HEK293 (cell line): ENCODE results near the gene LYST.
A peak's percentile ranks its signal among the peaks of the same experiment; 100 is the strongest.

Source experiments
- ATF2 ChIP-seq: fragments of 450-650 bp; formaldehyde crosslinking; IDR thresholded peaks from 2 replicates; pipeline ENCODE4 v1.5.1; 2016; ENCODE audit warnings: missing biosample characterization, missing genetic modification characterization, low read depth
- BCL11B ChIP-seq: fragments of 450-650 bp; formaldehyde crosslinking; IDR thresholded peaks from 2 replicates; pipeline ENCODE4 v1.5.1; 2016; ENCODE audit warnings: low read depth, missing biosample characterization, missing genetic modification characterization
- EGR2 ChIP-seq: fragments of 450-650 bp; formaldehyde crosslinking; IDR thresholded peaks from 2 replicates; pipeline ENCODE4 v1.5.1; 2016; ENCODE audit warnings: low read depth, missing biosample characterization, missing genetic modification characterization
- GLIS1 ChIP-seq: fragments of 450-650 bp; formaldehyde crosslinking; IDR thresholded peaks from 2 replicates; pipeline ENCODE4 v1.5.1; 2016; ENCODE audit warnings: missing biosample characterization, missing genetic modification characterization
- INSM2 ChIP-seq: fragments of 450-650 bp; formaldehyde crosslinking; IDR thresholded peaks from 2 replicates; pipeline ENCODE4 v1.5.1; 2016; ENCODE audit warnings: missing biosample characterization, missing genetic modification characterization
- MZF1 ChIP-seq: fragments of 450-650 bp; formaldehyde crosslinking; IDR thresholded peaks from 2 replicates; pipeline ENCODE4 v1.5.1; 2017; ENCODE audit warnings: missing biosample characterization, missing genetic modification characterization, borderline replicate concordance
- OVOL3 ChIP-seq: fragments of 450-650 bp; formaldehyde crosslinking; IDR thresholded peaks from 2 replicates; pipeline ENCODE4 v1.5.1; 2016; ENCODE audit warnings: missing biosample characterization, missing genetic modification characterization
- PBX3 ChIP-seq: sonication (generic); formaldehyde crosslinking; IDR thresholded peaks from 2 replicates; pipeline ENCODE4 v1.8.1; 2022; ENCODE audit warnings: mild to moderate bottlenecking, moderate library complexity, missing genetic modification reagents
- PRDM4 ChIP-seq: fragments of 450-650 bp; formaldehyde crosslinking; IDR thresholded peaks from 2 replicates; pipeline ENCODE4 v1.5.1; 2017; ENCODE audit warnings: missing biosample characterization, missing genetic modification characterization
- SP3 ChIP-seq: fragments of 450-650 bp; formaldehyde crosslinking; IDR thresholded peaks from 2 replicates; pipeline ENCODE4 v1.5.1; 2016; ENCODE audit warnings: missing biosample characterization, missing genetic modification characterization
- WT1 ChIP-seq: fragments of 450-650 bp; formaldehyde crosslinking; IDR thresholded peaks from 2 replicates; pipeline ENCODE4 v1.5.1; 2016; ENCODE audit warnings: missing biosample characterization, missing genetic modification characterization
- YY1 ChIP-seq: fragments of 450-650 bp; formaldehyde crosslinking; IDR thresholded peaks from 2 replicates; pipeline ENCODE4 v1.5.1; 2018; ENCODE audit warnings: missing biosample characterization, missing genetic modification characterization
- YY2 ChIP-seq: fragments of 450-650 bp; formaldehyde crosslinking; IDR thresholded peaks from 2 replicates; pipeline ENCODE4 v1.5.1; 2016; ENCODE audit warnings: missing biosample characterization, missing genetic modification characterization
- ZBTB21 ChIP-seq: fragments of 450-650 bp; formaldehyde crosslinking; IDR thresholded peaks from 2 replicates; pipeline ENCODE4 v1.5.1; 2017; ENCODE audit warnings: missing biosample characterization, missing genetic modification characterization
- ZBTB44 ChIP-seq: fragments of 450-650 bp; IDR thresholded peaks from 2 replicates; pipeline ENCODE4 v1.5.1; 2018; ENCODE audit warnings: missing biosample characterization, mild to moderate bottlenecking, missing genetic modification characterization
- ZBTB48 ChIP-seq: fragments of 450-650 bp; formaldehyde crosslinking; IDR thresholded peaks from 2 replicates; pipeline ENCODE4 v1.5.1; 2016; ENCODE audit warnings: missing biosample characterization, missing genetic modification characterization
- ZEB2 ChIP-seq: fragments of 450-650 bp; formaldehyde crosslinking; IDR thresholded peaks from 2 replicates; pipeline ENCODE4 v1.5.1; 2016; ENCODE audit warnings: missing biosample characterization, missing genetic modification characterization
- ZFP41 ChIP-seq: fragments of 450-650 bp; formaldehyde crosslinking; IDR thresholded peaks from 2 replicates; pipeline ENCODE4 v1.5.1; 2016; ENCODE audit warnings: missing biosample characterization, missing genetic modification characterization, borderline replicate concordance
- ZNF211 ChIP-seq: fragments of 450-650 bp; formaldehyde crosslinking; IDR thresholded peaks from 2 replicates; pipeline ENCODE4 v1.5.1; 2016; ENCODE audit warnings: low read depth, missing biosample characterization, missing genetic modification characterization
- ZNF324 ChIP-seq: fragments of 450-650 bp; formaldehyde crosslinking; IDR thresholded peaks from 2 replicates; pipeline ENCODE4 v1.5.1; 2016; ENCODE audit warnings: missing biosample characterization, missing genetic modification characterization
- ZNF335 ChIP-seq: fragments of 450-650 bp; formaldehyde crosslinking; conservative IDR thresholded peaks from 2 replicates; pipeline ENCODE4 v1.5.1; 2016; ENCODE audit warnings: missing biosample characterization, missing genetic modification characterization
- ZNF350 ChIP-seq: fragments of 450-650 bp; formaldehyde crosslinking; IDR thresholded peaks from 2 replicates; pipeline ENCODE4 v1.5.0; 2017; ENCODE audit warnings: missing biosample characterization, mild to moderate bottlenecking, missing genetic modification characterization
- ZNF354C ChIP-seq: fragments of 450-650 bp; formaldehyde crosslinking; IDR thresholded peaks from 2 replicates; pipeline ENCODE4 v1.5.1; 2016; ENCODE audit warnings: missing biosample characterization, missing genetic modification characterization, low read depth, borderline replicate concordance
- ZNF548 ChIP-seq: fragments of 450-650 bp; formaldehyde crosslinking; IDR thresholded peaks from 2 replicates; pipeline ENCODE4 v1.5.1; 2016; ENCODE audit warnings: missing biosample characterization, missing genetic modification characterization
- ZNF600 ChIP-seq: fragments of 450-650 bp; formaldehyde crosslinking; IDR thresholded peaks from 2 replicates; pipeline ENCODE4 v1.5.1; 2016; ENCODE audit warnings: missing biosample characterization, missing genetic modification characterization
- ZNF629 ChIP-seq: fragments of 450-650 bp; formaldehyde crosslinking; IDR thresholded peaks from 2 replicates; pipeline ENCODE4 v1.5.1; 2017; ENCODE audit warnings: missing biosample characterization, missing genetic modification characterization
- ZNF707 ChIP-seq: fragments of 450-650 bp; formaldehyde crosslinking; IDR thresholded peaks from 2 replicates; pipeline ENCODE4 v1.5.1; 2016; ENCODE audit warnings: missing biosample characterization, missing genetic modification characterization
- ZNF76 ChIP-seq: fragments of 450-650 bp; formaldehyde crosslinking; IDR thresholded peaks from 2 replicates; pipeline ENCODE4; 2016; ENCODE audit warnings: low read depth, missing biosample characterization, missing genetic modification characterization, borderline replicate concordance
- ZNF785 ChIP-seq: fragments of 450-650 bp; formaldehyde crosslinking; IDR thresholded peaks from 2 replicates; pipeline ENCODE4 v1.5.1; 2016; ENCODE audit warnings: missing biosample characterization, missing genetic modification characterization
- ZXDB ChIP-seq: fragments of 450-650 bp; formaldehyde crosslinking; IDR thresholded peaks from 2 replicates; pipeline ENCODE4 v1.5.1; 2016; ENCODE audit warnings: missing biosample characterization, missing genetic modification characterization

The LYST gene

GRCh38 chr1:235866913-235867845 lies 473 bp upstream of the LYST start (continued):
- no peak for TF ChIP-seq ATF2 (tag by site-specific recombination)
- TF ChIP-seq ZBTB48 (tag by site-specific recombination) = peak; percentile 98
- TF ChIP-seq ZBTB44 (tag by site-specific recombination) = 0 out of 2 replicates have a peak, but pooled peaks have one; percentile 15
- TF ChIP-seq WT1 = peak; percentile 36; the same call in 1 of the 2 replicates
- TF ChIP-seq ZNF600 (tag by site-specific recombination) = peak; percentile 94
- peak; percentile 85 for TF ChIP-seq ZNF324
- 0 out of 2 replicates have a peak, but pooled peaks have one; percentile 27 for TF ChIP-seq INSM2 (tag by site-specific recombination)
- TF ChIP-seq SP3 (tag by site-specific recombination) = peak; percentile 94
- TF ChIP-seq YY1 (tag by site-specific recombination) = peak; percentile 88
- TF ChIP-seq ZNF211 (tag by site-specific recombination) = no peak
- 0 out of 2 replicates have a peak, but pooled peaks have one; percentile 54 for TF ChIP-seq ZNF785 (tag by site-specific recombination)
- TF ChIP-seq ZNF548 (tag by site-specific recombination) = peak; percentile 32; the same call in 1 of the 2 replicates
- TF ChIP-seq ZNF76 (tag by site-specific recombination) = peak; percentile 91
- TF ChIP-seq GLIS1 (tag by site-specific recombination) = peak; percentile 31
- peak; percentile 93 for TF ChIP-seq ZNF335 (tag by site-specific recombination)
- no peak for TF ChIP-seq ZNF707 (tag by site-specific recombination)
- TF ChIP-seq BCL11B (tag by site-specific recombination) = peak; percentile 77; the same call in 1 of the 2 replicates
- TF ChIP-seq ZNF350 (tag by site-specific recombination) = no peak
- 0 out of 2 replicates have a peak, but pooled peaks have one; percentile 23 for TF ChIP-seq PBX3 (CRISPR knock-in tag)
- no peak for TF ChIP-seq PRDM4 (tag by site-specific recombination)
- peak; percentile 82 for TF ChIP-seq ZNF629 (tag by site-specific recombination)
- TF ChIP-seq ZEB2 (tag by site-specific recombination) = peak; percentile 67; the same call in 1 of the 2 replicates
- TF ChIP-seq ZFP41 (tag by site-specific recombination) = no peak
- TF ChIP-seq EGR2 (tag by site-specific recombination) = no peak
- TF ChIP-seq ZBTB21 = peak; percentile 85
- TF ChIP-seq YY2 (tag by site-specific recombination) = peak; percentile 65; the same call in 1 of the 2 replicates
- TF ChIP-seq ZXDB = peak; percentile 88
- 0 out of 2 replicates have a peak, but pooled peaks have one; percentile 39 for TF ChIP-seq MZF1 (tag by site-specific recombination)
- TF ChIP-seq ZNF354C (tag by site-specific recombination) = no peak
- TF ChIP-seq OVOL3 = peak; percentile 63; the same call in 1 of the 2 replicates
